ENCODE results near the gene C2CD4D. TPM values are rescaled to one million over a fixed set of nuclear protein-coding genes. Genes with fewer than 3 reads are reported as not detected.
A peak's percentile ranks its signal among the peaks of the same experiment; 100 is the strongest.

Gene C2CD4D
- total RNA-seq, 1 donor from 2014 or later = not detected

DNA sequence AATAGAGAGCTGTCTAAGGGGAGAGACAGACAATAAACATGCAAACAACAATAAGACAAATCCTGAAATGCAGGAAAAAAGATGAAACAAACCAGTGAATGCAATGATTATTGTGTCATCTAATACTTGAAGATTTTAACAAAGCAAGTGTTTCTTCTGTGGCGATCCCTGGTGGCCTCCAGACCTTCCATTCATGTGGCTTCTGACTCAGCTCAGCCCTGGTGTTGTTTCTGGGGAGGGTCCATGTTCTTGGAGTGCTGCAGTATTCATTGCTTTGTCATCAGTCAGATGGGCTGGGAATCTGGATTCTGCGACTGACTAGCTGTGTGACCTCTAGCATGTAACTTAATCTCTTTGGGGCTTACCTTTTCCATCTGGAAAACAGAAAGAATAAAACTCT is 1.5 kb upstream of the C2CD4D start:
- Mint-ChIP-seq H3K27ac (ENCODE audit: unreplicated experiment) (no peak overlapping the region), H3K4me1 (ENCODE audit: unreplicated experiment) (peaks cover 12% of the 10 kb centered on the region), H3K4me3 (ENCODE audit: unreplicated experiment) (no peak overlapping the region), H3K36me3 (ENCODE audit: unreplicated experiment) (no peaks in the 10 kb centered on the region), H3K27me3 (ENCODE audit: unreplicated experiment) (peaks cover 70% of the 10 kb centered on the region), H3K9me3 (ENCODE audit: unreplicated experiment) (no peaks in the 10 kb centered on the region)
- TF ChIP-seq, protein P1, sequence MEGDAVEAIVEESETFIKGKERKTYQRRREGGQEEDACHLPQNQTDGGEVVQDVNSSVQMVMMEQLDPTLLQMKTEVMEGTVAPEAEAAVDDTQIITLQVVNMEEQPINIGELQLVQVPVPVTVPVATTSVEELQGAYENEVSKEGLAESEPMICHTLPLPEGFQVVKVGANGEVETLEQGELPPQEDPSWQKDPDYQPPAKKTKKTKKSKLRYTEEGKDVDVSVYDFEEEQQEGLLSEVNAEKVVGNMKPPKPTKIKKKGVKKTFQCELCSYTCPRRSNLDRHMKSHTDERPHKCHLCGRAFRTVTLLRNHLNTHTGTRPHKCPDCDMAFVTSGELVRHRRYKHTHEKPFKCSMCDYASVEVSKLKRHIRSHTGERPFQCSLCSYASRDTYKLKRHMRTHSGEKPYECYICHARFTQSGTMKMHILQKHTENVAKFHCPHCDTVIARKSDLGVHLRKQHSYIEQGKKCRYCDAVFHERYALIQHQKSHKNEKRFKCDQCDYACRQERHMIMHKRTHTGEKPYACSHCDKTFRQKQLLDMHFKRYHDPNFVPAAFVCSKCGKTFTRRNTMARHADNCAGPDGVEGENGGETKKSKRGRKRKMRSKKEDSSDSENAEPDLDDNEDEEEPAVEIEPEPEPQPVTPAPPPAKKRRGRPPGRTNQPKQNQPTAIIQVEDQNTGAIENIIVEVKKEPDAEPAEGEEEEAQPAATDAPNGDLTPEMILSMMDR (IDR thresholded peaks at IDR 0.05) = no peak
- DNase-seq (ENCODE audit: extremely low spot score, unreplicated experiment) = no peak

DNA sequence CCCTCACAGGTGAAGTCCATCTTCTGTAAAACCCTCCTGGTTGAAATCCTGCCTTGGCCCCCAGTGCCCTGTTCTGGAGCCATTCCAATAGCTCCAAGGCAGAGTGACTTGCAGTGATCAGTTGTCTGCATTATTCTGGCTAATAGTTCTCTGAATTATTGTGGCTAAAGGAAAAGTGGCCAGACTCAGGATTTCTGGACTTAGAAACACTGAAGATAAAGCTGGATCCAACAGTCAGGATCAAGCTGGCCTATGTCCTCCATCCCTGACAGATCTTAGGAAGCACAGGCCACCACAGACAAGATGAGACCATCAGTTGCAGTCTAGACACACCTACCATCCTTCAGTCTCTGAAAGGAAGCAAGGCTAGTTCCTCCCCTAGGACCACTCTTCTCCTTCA is 801 bp upstream of the C2CD4D start:
- Mint-ChIP-seq H3K4me1 (ENCODE audit: unreplicated experiment) (peaks cover 12% of the 10 kb centered on the region), H3K4me3 (ENCODE audit: unreplicated experiment) (no peak overlapping the region), H3K27me3 (ENCODE audit: unreplicated experiment) (peaks cover 72% of the 10 kb centered on the region), H3K36me3 (ENCODE audit: unreplicated experiment) (no peaks in the 10 kb centered on the region), H3K9me3 (ENCODE audit: unreplicated experiment) (no peaks in the 10 kb centered on the region), H3K27ac (ENCODE audit: unreplicated experiment) (no peak overlapping the region)
- no peak for DNase-seq (ENCODE audit: extremely low spot score, unreplicated experiment)
- TF ChIP-seq, protein P1 (IDR thresholded peaks at IDR 0.05) = no peak

DNA sequence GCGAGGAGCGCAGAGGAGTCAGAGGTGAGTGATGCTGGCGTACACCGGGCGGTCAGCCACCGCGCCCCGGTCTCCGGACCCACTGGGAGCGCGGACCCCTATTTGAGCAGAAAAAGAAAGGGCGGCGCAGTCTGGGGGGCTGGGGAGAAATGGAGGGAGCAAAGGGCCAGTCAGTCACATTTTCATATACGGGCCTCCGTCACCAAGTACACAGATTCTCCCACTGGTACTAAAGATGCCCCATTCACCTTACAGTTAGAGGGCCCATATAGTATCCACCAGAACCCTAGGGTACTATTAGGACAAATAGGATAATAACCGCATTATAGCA is 573 bp downstream of the C2CD4D start:
- Mint-ChIP-seq H3K27ac (ENCODE audit: unreplicated experiment) (no peak overlapping the region), H3K4me3 (ENCODE audit: unreplicated experiment) (peak overlapping the region; percentile 26), H3K4me1 (ENCODE audit: unreplicated experiment) (peaks cover 12% of the 10 kb centered on the region), H3K36me3 (ENCODE audit: unreplicated experiment) (no peaks in the 10 kb centered on the region), H3K9me3 (ENCODE audit: unreplicated experiment) (no peaks in the 10 kb centered on the region), H3K27me3 (ENCODE audit: unreplicated experiment) (peaks cover 62% of the 10 kb centered on the region)
- TF ChIP-seq, protein P1 (IDR thresholded peaks at IDR 0.05) = no peak
- DNase-seq (ENCODE audit: extremely low spot score, unreplicated experiment) = no peak

DNA sequence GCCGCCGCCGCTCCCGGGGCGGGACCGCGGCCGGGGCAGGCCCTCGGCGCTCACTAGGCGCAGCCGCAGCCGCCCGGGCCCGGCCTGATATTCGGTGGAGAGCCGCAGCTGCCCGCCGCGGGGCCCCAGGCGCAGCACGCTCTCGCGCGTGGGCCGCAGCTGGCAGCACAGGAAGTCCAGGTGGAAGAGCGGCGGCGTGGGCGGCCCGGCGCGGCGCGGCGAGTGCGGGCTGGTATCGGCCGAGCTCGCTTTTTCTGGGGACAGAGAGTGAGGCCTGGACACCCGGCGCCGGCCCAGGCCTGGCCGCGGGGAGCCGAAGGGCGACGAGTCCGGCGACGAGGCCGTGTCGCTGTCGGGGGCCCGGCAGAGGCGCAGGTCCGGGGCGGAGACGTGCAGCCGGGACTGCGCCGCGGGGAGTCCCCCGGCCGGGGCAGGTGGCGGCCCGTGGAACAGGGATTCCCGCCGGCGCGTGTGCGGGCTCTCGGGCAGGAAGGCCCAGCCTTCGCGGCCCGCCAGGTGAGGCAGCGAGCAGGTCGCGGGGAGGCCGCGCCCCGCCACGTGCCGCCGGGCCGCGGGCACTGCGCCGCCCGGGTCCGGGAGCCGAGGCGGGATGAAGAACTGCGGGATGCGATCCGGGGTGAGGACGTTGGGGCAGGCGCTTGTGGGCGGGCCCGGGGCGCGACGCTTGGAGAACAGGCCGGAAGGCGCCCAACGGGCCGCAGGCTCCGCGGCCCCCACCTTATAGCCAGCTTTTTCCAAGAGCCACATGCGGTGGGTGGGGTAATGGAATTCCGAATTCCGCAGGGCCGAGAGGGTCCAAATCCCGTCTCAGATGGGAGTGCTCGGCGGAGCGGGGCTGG is 1.2 kb downstream of the C2CD4D start:
- DNase-seq (ENCODE audit: extremely low spot score, unreplicated experiment) = no peak
- Mint-ChIP-seq H3K4me3 (ENCODE audit: unreplicated experiment) (peak overlapping the region; percentile 26), H3K4me1 (ENCODE audit: unreplicated experiment) (peaks cover 12% of the 10 kb centered on the region), H3K27ac (ENCODE audit: unreplicated experiment) (no peak overlapping the region), H3K27me3 (ENCODE audit: unreplicated experiment) (peaks cover 64% of the 10 kb centered on the region), H3K36me3 (ENCODE audit: unreplicated experiment) (no peaks in the 10 kb centered on the region), H3K9me3 (ENCODE audit: unreplicated experiment) (no peaks in the 10 kb centered on the region)
- TF ChIP-seq, protein P1 (IDR thresholded peaks at IDR 0.05) = no peak

DNA sequence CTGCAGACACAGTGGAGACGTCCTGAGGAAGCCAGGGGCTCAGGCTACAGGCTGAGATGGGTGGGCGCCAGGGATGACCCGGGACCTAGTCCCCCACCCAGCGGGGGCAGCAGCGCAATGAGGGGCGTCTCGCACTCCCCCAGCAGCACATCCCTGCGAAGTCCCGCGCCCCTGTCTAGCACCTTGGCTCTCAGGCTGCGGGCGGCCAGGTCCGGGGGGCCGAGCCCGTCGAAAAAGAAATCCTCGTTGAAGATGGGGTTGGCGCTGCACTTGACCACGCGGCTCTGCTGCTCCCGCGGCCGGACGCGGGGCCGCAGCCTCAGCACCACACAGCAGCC is 1.8 kb downstream of the C2CD4D start:
- TF ChIP-seq, protein P1 (IDR thresholded peaks at IDR 0.05) = no peak
- no peak overlapping the region for H3K27ac Mint-ChIP-seq (ENCODE audit: unreplicated experiment)
- H3K27me3 Mint-ChIP-seq (ENCODE audit: unreplicated experiment) = peaks cover 67% of the 10 kb centered on the region
- DNase-seq (ENCODE audit: extremely low spot score, unreplicated experiment) = no peak
- no peaks in the 10 kb centered on the region for H3K9me3 Mint-ChIP-seq (ENCODE audit: unreplicated experiment)
- H3K4me3 Mint-ChIP-seq (ENCODE audit: unreplicated experiment) = peak overlapping the region; percentile 43
- H3K36me3 Mint-ChIP-seq (ENCODE audit: unreplicated experiment) = no peaks in the 10 kb centered on the region
- peaks cover 12% of the 10 kb centered on the region for H3K4me1 Mint-ChIP-seq (ENCODE audit: unreplicated experiment)

Data from osteocyte (in vitro differentiated cells).